ENCODE data around the gene ENOSF1.

DNA sequence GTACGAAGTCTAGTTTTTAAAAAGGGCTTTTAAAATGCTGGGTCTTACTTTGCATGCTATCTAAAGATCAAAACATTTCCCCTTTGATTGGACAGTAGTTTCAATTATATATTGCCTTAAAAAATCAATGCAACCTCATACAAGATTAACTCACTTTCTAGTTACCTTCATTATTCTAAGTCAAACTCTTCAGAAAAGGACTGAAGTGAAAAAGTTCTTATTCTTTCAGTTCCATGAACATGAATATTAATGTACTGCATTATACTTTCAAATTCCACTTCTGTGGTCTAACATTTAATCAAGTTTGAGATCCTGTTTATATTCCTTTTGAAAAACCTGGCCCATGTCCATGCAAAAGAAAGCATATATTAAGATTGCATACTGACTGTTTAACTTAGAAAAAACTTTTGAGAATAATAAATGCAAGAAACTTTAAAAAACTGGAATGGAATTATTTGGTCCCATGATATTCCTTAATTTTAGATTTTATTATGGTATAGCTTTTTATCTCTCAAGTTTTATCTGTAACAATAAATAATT is 11.2 kb upstream of the ENOSF1 start:
- TF ChIP-seq, protein P1, sequence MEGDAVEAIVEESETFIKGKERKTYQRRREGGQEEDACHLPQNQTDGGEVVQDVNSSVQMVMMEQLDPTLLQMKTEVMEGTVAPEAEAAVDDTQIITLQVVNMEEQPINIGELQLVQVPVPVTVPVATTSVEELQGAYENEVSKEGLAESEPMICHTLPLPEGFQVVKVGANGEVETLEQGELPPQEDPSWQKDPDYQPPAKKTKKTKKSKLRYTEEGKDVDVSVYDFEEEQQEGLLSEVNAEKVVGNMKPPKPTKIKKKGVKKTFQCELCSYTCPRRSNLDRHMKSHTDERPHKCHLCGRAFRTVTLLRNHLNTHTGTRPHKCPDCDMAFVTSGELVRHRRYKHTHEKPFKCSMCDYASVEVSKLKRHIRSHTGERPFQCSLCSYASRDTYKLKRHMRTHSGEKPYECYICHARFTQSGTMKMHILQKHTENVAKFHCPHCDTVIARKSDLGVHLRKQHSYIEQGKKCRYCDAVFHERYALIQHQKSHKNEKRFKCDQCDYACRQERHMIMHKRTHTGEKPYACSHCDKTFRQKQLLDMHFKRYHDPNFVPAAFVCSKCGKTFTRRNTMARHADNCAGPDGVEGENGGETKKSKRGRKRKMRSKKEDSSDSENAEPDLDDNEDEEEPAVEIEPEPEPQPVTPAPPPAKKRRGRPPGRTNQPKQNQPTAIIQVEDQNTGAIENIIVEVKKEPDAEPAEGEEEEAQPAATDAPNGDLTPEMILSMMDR (IDR thresholded peaks at IDR 0.05; ENCODE audit: insufficient read depth, low read length, poor library complexity, severe bottlenecking) = no peak
- no peak for TF ChIP-seq EZH2phosphoT487 (conservative IDR thresholded peaks at IDR 0.05; ENCODE audit: low read length)

All from SU-DHL-6 (cell line).